GM23338 (cell line): Measurements from ENCODE around the gene TNS1. TPM values are rescaled to one million over a fixed set of nuclear protein-coding genes. Genes with fewer than 3 reads are reported as not detected.

Experiments
- ATAC-seq: fragments of 200-7000 bp; cut with Tn5 transposase; 3 replicates; pipeline ENCODE4 v1.9.1; 2020
- DNase-seq: peaks from one replicate; pipeline ENCODE4 v3.0.0-alpha.2; 2015; ENCODE audit warnings: low spot score
- H2AFZ ChIP-seq: fragments of 200-600 bp; sonication (generic); 2 replicates; pipeline ENCODE4 v1.8.0; 2016; ENCODE audit warnings: antibody characterized with exemption, mild to moderate bottlenecking, moderate library complexity
- H3F3A ChIP-seq: fragments of 200-600 bp; sonication (generic); replicated peaks from 2 replicates; pipeline ENCODE4 v1.8.0; 2017; ENCODE audit warnings: antibody characterized with exemption, mixed run types, low read depth
- H3K27ac ChIP-seq: fragments of 200-600 bp; sonication (generic); 2 replicates; pipeline ENCODE4 v1.6.1; 2016; ENCODE audit warnings: low read depth
- H3K27me3 ChIP-seq: fragments of 200-600 bp; sonication (generic); 2 replicates; pipeline ENCODE4 v1.8.0; 2016; ENCODE audit warnings: mild to moderate bottlenecking, mixed run types, moderate library complexity; ENCODE audit not compliant: insufficient read depth
- H3K36me3 ChIP-seq: fragments of 200-600 bp; sonication (generic); 2 replicates; pipeline ENCODE4 v1.8.0; 2016; ENCODE audit warnings: mild to moderate bottlenecking; ENCODE audit not compliant: insufficient read depth
- H3K4me1 ChIP-seq: fragments of 200-600 bp; sonication (generic); 2 replicates; pipeline ENCODE4 v1.8.0; 2016; ENCODE audit warnings: mild to moderate bottlenecking, moderate library complexity; ENCODE audit not compliant: insufficient read depth
- H3K4me2 ChIP-seq: fragments of 200-600 bp; sonication (generic); 2 replicates; pipeline ENCODE4 v1.7.1; 2017; ENCODE audit warnings: mixed run types
- H3K4me3 ChIP-seq: fragments of 200-600 bp; sonication (generic); 2 replicates; pipeline ENCODE4 v1.6.1; 2016; ENCODE audit warnings: mixed run types
- H3K79me2 ChIP-seq: fragments of 200-600 bp; sonication (generic); replicated peaks from 2 replicates; pipeline ENCODE4 v1.8.0; 2017; ENCODE audit warnings: mild to moderate bottlenecking; ENCODE audit not compliant: insufficient read depth
- H3K9me2 ChIP-seq: fragments of 200-600 bp; sonication (generic); 2 replicates; pipeline ENCODE4 v1.8.0; 2017; ENCODE audit not compliant: insufficient read depth
- H4K20me1 ChIP-seq: fragments of 200-600 bp; sonication (generic); replicated peaks from 2 replicates; pipeline ENCODE4 v1.8.0; 2017; ENCODE audit warnings: mild to moderate bottlenecking; ENCODE audit not compliant: insufficient read depth
- H3K27ac Mint-ChIP-seq: 2 replicates; pipeline ENCODE4 v1.8.0; 2020; ENCODE audit warnings: inconsistent platforms, mild to moderate bottlenecking, moderate library complexity, mixed read lengths
- H3K27me3 Mint-ChIP-seq: 3 replicates; pipeline ENCODE4 v1.8.0; 2022; ENCODE audit warnings: low read depth, mild to moderate bottlenecking, moderate library complexity, mixed read lengths, inconsistent platforms; ENCODE audit not compliant: insufficient read depth, poor library complexity
- H3K36me3 Mint-ChIP-seq: 3 replicates; pipeline ENCODE4 v1.8.0; 2021; ENCODE audit warnings: low read depth, mild to moderate bottlenecking, inconsistent platforms, moderate library complexity, mixed read lengths
- H3K4me1 Mint-ChIP-seq: 3 replicates; pipeline ENCODE4 v1.8.0; 2020; ENCODE audit warnings: mild to moderate bottlenecking, inconsistent platforms, mixed read lengths
- H3K4me3 Mint-ChIP-seq: 3 replicates; pipeline ENCODE4 v1.8.0; 2021; ENCODE audit warnings: moderate library complexity, mild to moderate bottlenecking, inconsistent platforms, mixed read lengths
- H3K9me3 Mint-ChIP-seq: 3 replicates; pipeline ENCODE4 v1.8.0; 2020; ENCODE audit warnings: moderate library complexity, mild to moderate bottlenecking, inconsistent platforms, mixed read lengths
- CREB1 ChIP-seq: fragments of 250-450 bp; sonication (Bioruptor Pico); IDR thresholded peaks from 2 replicates; pipeline ENCODE4 v1.5.0; 2020; ENCODE audit warnings: low read depth, mild to moderate bottlenecking, moderate library complexity
- EZH2 ChIP-seq: fragments of 200-600 bp; sonication (generic); IDR thresholded peaks from one replicate; pipeline ENCODE4 v1.8.0; 2017; ENCODE audit warnings: antibody characterized with exemption, mild to moderate bottlenecking, low read depth; ENCODE audit not compliant: unreplicated experiment
- EZH2phosphoT487 ChIP-seq: fragments of 200-600 bp; sonication (generic); IDR thresholded peaks from one replicate; pipeline ENCODE4 v1.8.1; 2018; ENCODE audit warnings: antibody characterized with exemption; ENCODE audit not compliant: unreplicated experiment
- JUNB ChIP-seq: IDR thresholded peaks from one replicate; pipeline ENCODE4 v1.6.1; 2016; ENCODE audit warnings: antibody characterized with exemption; ENCODE audit not compliant: unreplicated experiment
- NANOG ChIP-seq: IDR thresholded peaks from 2 replicates; pipeline ENCODE4 v1.6.1; 2016; ENCODE audit warnings: antibody characterized with exemption, borderline replicate concordance
- POLR2AphosphoS5 ChIP-seq: IDR thresholded peaks from 2 replicates; pipeline ENCODE4 v1.6.1; 2016; ENCODE audit warnings: antibody characterized with exemption, low read depth
- STAT1 ChIP-seq: IDR thresholded peaks from one replicate; pipeline ENCODE4 v1.6.1; 2016; ENCODE audit warnings: antibody characterized with exemption; ENCODE audit not compliant: unreplicated experiment
- ZNF114 ChIP-seq: fragments of 250-450 bp; sonication (Bioruptor Pico); IDR thresholded peaks from 2 replicates; pipeline ENCODE4 v1.5.0; 2020; ENCODE audit warnings: mild to moderate bottlenecking, moderate library complexity
- ZNF331 ChIP-seq: fragments of 250-450 bp; sonication (Bioruptor Pico); IDR thresholded peaks from 2 replicates; pipeline ENCODE4 v1.5.0; 2020; ENCODE audit warnings: low read depth, mild to moderate bottlenecking, moderate library complexity
- polyA plus RNA-seq: library from polyadenylated mRNA; unstranded; fragments of >200 nt; fragmentation: Nextera tagmentation; extraction: Ambion mirVana; gene quantifications from 2 replicates; pipeline ENCODE4 v1.2.1, GENCODE V29; 2016
- total RNA-seq: library from RNA; depleted of rRNA; stranded (reverse); fragments of >200 nt; shearing (Covaris generic); gene quantifications from 2 replicates; pipeline ENCODE4 v1.2.3, GENCODE V29; 2014
- TF ChIP-seq, protein P1 (sequence below), 2 experiments: fragments of 200-600 bp in 1 of 2; sonication (generic) in 1 of 2; conservative IDR thresholded peaks; 2 replicates each; pipeline versions ENCODE4 v1.5.1 to v1.6.1; 2016 to 2017; ENCODE audit warnings: antibody characterized with exemption in 2 of 2, low read depth in 2 of 2, mild to moderate bottlenecking in 2 of 2, moderate library complexity in 1 of 2
- TF ChIP-seq, protein P2 (sequence below): fragments of 250-450 bp; sonication (Bioruptor Pico); IDR thresholded peaks from 2 replicates; pipeline ENCODE4 v1.5.0; 2020; ENCODE audit warnings: mild to moderate bottlenecking, moderate library complexity
- TF ChIP-seq, protein P3 (sequence below): IDR thresholded peaks from one replicate; pipeline ENCODE4 v1.6.1; 2018; ENCODE audit warnings: antibody characterized with exemption; ENCODE audit not compliant: unreplicated experiment
- TF ChIP-seq, protein P4 (sequence below): IDR thresholded peaks from 2 replicates; pipeline ENCODE4 v1.6.1; 2016; ENCODE audit warnings: antibody characterized with exemption

Gene TNS1
- total and polyA plus RNA-seq, 2 experiments from 2014 or later, result 2.0 to 7.4 TPM

DNA sequence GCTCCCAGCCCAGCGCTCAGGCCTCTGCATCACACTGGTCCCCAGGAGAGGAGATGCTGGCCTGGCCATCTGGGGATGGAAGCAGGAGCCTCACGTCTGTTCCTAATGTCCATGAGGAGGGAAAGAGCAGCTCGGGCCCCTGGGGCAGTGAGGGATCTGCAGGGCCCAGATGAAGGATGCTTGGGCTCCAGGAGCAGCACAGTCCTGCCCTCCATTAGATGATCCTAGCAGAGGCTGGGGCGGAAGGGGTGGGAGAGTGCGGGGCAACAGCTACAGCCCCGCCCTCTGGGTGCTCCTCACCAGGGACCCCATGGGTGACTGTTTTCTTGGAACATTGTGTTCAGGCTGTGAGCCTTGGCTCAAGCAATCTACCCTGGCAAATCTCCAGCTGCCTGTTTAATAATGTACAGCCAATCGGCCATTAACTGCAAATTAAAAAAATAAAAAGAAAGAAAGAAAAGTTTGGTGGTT, 49.7 kb downstream of the TNS1 start:
- TF ChIP-seq POLR2AphosphoS5 (no peak), ZNF331 (no peak), JUNB (no peak), EZH2phosphoT487 (no peak), CREB1 (CRISPR knock-in tag) (no peak), EZH2 (no peak), NANOG (no peak), ZNF114 (CRISPR knock-in tag) (no peak), STAT1 (no peak)
- TF ChIP-seq, protein P1, sequence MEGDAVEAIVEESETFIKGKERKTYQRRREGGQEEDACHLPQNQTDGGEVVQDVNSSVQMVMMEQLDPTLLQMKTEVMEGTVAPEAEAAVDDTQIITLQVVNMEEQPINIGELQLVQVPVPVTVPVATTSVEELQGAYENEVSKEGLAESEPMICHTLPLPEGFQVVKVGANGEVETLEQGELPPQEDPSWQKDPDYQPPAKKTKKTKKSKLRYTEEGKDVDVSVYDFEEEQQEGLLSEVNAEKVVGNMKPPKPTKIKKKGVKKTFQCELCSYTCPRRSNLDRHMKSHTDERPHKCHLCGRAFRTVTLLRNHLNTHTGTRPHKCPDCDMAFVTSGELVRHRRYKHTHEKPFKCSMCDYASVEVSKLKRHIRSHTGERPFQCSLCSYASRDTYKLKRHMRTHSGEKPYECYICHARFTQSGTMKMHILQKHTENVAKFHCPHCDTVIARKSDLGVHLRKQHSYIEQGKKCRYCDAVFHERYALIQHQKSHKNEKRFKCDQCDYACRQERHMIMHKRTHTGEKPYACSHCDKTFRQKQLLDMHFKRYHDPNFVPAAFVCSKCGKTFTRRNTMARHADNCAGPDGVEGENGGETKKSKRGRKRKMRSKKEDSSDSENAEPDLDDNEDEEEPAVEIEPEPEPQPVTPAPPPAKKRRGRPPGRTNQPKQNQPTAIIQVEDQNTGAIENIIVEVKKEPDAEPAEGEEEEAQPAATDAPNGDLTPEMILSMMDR (conservative IDR thresholded peaks at IDR 0.05; ENCODE audit: low read depth in 2 of 2), result no peak
- TF ChIP-seq, protein P2, sequence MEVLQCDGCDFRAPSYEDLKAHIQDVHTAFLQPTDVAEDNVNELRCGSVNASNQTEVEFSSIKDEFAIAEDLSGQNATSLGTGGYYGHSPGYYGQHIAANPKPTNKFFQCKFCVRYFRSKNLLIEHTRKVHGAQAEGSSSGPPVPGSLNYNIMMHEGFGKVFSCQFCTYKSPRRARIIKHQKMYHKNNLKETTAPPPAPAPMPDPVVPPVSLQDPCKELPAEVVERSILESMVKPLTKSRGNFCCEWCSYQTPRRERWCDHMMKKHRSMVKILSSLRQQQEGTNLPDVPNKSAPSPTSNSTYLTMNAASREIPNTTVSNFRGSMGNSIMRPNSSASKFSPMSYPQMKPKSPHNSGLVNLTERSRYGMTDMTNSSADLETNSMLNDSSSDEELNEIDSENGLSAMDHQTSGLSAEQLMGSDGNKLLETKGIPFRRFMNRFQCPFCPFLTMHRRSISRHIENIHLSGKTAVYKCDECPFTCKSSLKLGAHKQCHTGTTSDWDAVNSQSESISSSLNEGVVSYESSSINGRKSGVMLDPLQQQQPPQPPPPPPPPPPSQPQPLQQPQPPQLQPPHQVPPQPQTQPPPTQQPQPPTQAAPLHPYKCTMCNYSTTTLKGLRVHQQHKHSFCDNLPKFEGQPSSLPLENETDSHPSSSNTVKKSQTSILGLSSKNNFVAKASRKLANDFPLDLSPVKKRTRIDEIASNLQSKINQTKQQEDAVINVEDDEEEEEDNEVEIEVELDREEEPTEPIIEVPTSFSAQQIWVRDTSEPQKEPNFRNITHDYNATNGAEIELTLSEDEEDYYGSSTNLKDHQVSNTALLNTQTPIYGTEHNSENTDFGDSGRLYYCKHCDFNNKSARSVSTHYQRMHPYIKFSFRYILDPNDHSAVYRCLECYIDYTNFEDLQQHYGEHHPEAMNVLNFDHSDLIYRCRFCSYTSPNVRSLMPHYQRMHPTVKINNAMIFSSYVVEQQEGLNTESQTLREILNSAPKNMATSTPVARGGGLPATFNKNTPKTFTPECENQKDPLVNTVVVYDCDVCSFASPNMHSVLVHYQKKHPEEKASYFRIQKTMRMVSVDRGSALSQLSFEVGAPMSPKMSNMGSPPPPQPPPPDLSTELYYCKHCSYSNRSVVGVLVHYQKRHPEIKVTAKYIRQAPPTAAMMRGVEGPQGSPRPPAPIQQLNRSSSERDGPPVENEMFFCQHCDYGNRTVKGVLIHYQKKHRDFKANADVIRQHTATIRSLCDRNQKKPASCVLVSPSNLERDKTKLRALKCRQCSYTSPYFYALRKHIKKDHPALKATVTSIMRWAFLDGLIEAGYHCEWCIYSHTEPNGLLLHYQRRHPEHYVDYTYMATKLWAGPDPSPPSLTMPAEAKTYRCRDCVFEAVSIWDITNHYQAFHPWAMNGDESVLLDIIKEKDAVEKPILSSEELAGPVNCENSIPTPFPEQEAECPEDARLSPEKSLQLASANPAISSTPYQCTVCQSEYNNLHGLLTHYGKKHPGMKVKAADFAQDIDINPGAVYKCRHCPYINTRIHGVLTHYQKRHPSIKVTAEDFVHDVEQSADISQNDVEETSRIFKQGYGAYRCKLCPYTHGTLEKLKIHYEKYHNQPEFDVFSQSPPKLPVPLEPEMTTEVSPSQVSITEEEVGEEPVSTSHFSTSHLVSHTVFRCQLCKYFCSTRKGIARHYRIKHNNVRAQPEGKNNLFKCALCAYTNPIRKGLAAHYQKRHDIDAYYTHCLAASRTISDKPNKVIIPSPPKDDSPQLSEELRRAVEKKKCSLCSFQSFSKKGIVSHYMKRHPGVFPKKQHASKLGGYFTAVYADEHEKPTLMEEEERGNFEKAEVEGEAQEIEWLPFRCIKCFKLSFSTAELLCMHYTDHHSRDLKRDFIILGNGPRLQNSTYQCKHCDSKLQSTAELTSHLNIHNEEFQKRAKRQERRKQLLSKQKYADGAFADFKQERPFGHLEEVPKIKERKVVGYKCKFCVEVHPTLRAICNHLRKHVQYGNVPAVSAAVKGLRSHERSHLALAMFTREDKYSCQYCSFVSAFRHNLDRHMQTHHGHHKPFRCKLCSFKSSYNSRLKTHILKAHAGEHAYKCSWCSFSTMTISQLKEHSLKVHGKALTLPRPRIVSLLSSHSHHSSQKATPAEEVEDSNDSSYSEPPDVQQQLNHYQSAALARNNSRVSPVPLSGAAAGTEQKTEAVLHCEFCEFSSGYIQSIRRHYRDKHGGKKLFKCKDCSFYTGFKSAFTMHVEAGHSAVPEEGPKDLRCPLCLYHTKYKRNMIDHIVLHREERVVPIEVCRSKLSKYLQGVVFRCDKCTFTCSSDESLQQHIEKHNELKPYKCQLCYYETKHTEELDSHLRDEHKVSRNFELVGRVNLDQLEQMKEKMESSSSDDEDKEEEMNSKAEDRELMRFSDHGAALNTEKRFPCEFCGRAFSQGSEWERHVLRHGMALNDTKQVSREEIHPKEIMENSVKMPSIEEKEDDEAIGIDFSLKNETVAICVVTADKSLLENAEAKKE (CRISPR knock-in tag), result no peak
- TF ChIP-seq, protein P3, sequence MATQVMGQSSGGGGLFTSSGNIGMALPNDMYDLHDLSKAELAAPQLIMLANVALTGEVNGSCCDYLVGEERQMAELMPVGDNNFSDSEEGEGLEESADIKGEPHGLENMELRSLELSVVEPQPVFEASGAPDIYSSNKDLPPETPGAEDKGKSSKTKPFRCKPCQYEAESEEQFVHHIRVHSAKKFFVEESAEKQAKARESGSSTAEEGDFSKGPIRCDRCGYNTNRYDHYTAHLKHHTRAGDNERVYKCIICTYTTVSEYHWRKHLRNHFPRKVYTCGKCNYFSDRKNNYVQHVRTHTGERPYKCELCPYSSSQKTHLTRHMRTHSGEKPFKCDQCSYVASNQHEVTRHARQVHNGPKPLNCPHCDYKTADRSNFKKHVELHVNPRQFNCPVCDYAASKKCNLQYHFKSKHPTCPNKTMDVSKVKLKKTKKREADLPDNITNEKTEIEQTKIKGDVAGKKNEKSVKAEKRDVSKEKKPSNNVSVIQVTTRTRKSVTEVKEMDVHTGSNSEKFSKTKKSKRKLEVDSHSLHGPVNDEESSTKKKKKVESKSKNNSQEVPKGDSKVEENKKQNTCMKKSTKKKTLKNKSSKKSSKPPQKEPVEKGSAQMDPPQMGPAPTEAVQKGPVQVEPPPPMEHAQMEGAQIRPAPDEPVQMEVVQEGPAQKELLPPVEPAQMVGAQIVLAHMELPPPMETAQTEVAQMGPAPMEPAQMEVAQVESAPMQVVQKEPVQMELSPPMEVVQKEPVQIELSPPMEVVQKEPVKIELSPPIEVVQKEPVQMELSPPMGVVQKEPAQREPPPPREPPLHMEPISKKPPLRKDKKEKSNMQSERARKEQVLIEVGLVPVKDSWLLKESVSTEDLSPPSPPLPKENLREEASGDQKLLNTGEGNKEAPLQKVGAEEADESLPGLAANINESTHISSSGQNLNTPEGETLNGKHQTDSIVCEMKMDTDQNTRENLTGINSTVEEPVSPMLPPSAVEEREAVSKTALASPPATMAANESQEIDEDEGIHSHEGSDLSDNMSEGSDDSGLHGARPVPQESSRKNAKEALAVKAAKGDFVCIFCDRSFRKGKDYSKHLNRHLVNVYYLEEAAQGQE, result no peak
- TF ChIP-seq, protein P4, sequence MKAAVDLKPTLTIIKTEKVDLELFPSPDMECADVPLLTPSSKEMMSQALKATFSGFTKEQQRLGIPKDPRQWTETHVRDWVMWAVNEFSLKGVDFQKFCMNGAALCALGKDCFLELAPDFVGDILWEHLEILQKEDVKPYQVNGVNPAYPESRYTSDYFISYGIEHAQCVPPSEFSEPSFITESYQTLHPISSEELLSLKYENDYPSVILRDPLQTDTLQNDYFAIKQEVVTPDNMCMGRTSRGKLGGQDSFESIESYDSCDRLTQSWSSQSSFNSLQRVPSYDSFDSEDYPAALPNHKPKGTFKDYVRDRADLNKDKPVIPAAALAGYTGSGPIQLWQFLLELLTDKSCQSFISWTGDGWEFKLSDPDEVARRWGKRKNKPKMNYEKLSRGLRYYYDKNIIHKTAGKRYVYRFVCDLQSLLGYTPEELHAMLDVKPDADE, result no peak
- H3K27me3 ChIP-seq, result no peaks in the 10 kb centered on the region

More for the DNA sequence above, 49.7 kb downstream of the TNS1 start:
- no peaks in the 10 kb centered on the region for H3K79me2 ChIP-seq
- Mint-ChIP-seq H3K4me3 (no peak overlapping the region), H3K27ac (no peak overlapping the region), H3K9me3 (no peaks in the 10 kb centered on the region), H3K36me3 (no peaks in the 10 kb centered on the region), H3K27me3 (peaks cover 4% of the 10 kb centered on the region), H3K4me1 (peaks cover 16% of the 10 kb centered on the region)
- no peaks in the 10 kb centered on the region for H4K20me1 ChIP-seq
- H3K4me2 ChIP-seq, result no peak overlapping the region
- H3F3A ChIP-seq, result no peaks in the 10 kb centered on the region
- no peak overlapping the region for H3K4me3 ChIP-seq
- H3K9me2 ChIP-seq, result no peaks in the 10 kb centered on the region
- H3K4me1 ChIP-seq, result 0 out of 2 replicates have a peak, but pooled peaks cover 9% of the 10 kb centered on the region
- ATAC-seq (no peak), DNase-seq (no peak)
- H3K36me3 ChIP-seq, result no peaks in the 10 kb centered on the region
- H3K27ac ChIP-seq, result no peak overlapping the region
- no peak overlapping the region for H2AFZ ChIP-seq
